Esophagus squamous epithelium (tissue), 4 donors: ENCODE data around the gene AVEN.

Experiments
- POLR2A ChIP-seq, 4 donors: fragments of 450-650 bp; IDR thresholded peaks; one replicate each; pipeline ENCODE4 v1.6.1; 2017; ENCODE audit warnings: antibody characterized with exemption in 4 of 4, mild to moderate bottlenecking in 4 of 4, moderate library complexity in 3 of 4
- TF ChIP-seq, protein P1 (sequence below), 6 experiments: fragments of 450-650 bp in 4 of 6; fragments of 200-600 bp in 2 of 6; sonication (generic) in 2 of 6; IDR thresholded peaks; one replicate each; pipeline ENCODE4 v1.5.1; 2016 to 2019; ENCODE audit warnings: antibody characterized with exemption in 6 of 6, mild to moderate bottlenecking in 4 of 6, moderate library complexity in 4 of 6

DNA sequence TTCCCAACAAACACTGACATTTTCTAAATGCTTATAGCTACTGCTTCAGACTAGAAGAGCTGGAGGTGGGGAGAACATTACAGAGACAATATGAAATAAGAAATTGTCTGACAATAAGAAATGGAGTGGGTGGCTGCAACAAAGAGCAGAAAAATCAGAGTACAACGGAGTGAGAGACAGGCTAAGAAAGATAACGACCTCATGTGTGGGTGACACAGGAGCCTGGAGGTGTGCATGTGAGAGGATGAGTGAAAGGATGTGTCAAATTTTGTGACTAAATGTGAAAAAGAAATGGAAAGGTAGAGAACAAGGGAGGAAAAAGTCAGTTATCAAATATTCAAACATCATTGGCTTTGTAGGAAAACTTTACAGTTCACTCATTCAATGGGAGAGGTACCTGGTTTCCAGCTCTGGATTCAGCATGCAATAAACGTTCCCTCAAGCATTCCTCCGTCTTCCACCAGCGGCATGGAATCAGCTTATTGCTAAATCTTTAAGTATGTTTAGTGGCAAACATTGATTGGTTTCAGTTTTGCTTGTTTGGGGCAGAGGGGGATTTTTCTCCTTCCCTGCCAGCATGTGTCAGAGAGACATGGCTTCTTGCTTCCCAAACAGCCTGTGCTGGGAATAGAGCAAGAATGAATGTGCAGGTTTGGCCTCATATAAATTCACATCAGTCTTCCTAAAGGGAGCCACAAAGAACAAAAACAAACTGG, 174.5 kb downstream of the AVEN start:
- TF ChIP-seq, protein P1, sequence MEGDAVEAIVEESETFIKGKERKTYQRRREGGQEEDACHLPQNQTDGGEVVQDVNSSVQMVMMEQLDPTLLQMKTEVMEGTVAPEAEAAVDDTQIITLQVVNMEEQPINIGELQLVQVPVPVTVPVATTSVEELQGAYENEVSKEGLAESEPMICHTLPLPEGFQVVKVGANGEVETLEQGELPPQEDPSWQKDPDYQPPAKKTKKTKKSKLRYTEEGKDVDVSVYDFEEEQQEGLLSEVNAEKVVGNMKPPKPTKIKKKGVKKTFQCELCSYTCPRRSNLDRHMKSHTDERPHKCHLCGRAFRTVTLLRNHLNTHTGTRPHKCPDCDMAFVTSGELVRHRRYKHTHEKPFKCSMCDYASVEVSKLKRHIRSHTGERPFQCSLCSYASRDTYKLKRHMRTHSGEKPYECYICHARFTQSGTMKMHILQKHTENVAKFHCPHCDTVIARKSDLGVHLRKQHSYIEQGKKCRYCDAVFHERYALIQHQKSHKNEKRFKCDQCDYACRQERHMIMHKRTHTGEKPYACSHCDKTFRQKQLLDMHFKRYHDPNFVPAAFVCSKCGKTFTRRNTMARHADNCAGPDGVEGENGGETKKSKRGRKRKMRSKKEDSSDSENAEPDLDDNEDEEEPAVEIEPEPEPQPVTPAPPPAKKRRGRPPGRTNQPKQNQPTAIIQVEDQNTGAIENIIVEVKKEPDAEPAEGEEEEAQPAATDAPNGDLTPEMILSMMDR (IDR thresholded peaks at IDR 0.05) = no peak
- no peak for TF ChIP-seq POLR2A (IDR thresholded peaks at IDR 0.05)
